GM19025 (cell line): ENCODE data around the gene CNIH2.
A peak's percentile ranks its signal among the peaks of the same experiment; 100 is the strongest.
"Not testable (repeated sequence)": the region's sequence is repeated elsewhere in the genome, so short reads cannot be mapped to it uniquely, and the experiment has no call there.

Source experiments
- ATAC-seq: cut with Tn5 transposase; IDR thresholded peaks from one replicate; pipeline ENCODE4 v1.9.1; 2021; ENCODE audit warnings: mild to moderate bottlenecking, low read depth, moderate library complexity; ENCODE audit not compliant: unreplicated experiment

Gene CNIH2

GRCh38 chr11:66275984-66276612, 1.9 kb upstream of the CNIH2 start:
- no peak for ATAC-seq

GRCh38 chr11:66276619-66277018, 1.4 kb upstream of the CNIH2 start:
- ATAC-seq, result not testable (repeated sequence)

DNA sequence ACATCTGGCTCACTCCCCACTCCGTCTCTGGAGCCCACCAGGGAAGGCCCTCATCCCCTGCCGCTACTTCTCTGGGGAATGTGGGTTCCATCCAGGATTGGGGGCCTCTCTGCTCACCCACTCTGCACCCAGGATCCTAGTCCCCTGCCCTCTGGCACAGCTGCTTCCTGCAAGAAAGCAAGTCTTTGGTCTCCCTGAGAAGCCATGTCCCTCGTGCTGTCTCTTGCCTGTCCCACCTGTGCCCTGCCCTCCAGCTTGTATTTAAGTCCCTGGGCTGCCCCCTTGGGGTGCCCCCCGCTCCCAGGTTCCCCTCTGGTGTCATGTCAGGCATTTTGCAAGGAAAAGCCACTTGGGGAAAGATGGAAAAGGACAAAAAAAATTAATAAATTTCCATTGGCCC, 911 bp upstream of the CNIH2 start:
- not testable (repeated sequence) for ATAC-seq

GRCh38 chr11:66278363-66279091, 552 bp downstream of the CNIH2 start:
- no peak for ATAC-seq

DNA sequence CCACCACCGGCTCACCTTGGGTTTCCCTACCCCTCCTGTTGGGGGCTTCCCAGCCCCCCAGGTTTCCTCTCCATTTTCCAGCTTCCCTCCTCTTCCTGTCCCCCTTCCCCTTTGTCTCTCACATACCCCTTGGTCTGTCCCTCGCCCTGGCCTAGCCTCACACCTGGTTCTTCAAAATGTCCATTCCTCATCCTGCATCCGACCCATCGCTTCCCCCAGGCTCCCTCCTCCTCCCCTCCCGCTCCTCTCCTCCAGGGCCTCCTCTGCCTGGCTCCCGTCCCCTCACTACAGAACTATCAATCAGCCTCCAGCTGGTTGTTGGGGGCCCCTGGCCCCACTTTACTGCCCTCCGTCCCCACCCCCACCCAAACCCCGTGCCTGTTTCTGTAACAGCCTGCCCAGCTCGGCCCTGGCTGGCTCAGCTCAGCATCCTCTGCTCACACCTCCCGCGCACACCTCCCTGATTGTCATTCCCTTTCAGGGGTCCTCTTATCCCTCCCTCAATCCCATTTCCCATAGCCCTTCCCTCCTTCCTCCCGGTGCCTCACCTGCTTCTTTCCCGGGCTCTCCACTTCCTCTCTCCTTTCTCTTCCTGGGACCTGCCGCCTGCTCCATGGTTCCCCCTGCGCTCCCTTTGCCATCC, 1.2 kb downstream of the CNIH2 start:
- no peak for ATAC-seq

GRCh38 chr11:66280428-66280827, 2.5 kb downstream of the CNIH2 start:
- ATAC-seq, result no peak

DNA sequence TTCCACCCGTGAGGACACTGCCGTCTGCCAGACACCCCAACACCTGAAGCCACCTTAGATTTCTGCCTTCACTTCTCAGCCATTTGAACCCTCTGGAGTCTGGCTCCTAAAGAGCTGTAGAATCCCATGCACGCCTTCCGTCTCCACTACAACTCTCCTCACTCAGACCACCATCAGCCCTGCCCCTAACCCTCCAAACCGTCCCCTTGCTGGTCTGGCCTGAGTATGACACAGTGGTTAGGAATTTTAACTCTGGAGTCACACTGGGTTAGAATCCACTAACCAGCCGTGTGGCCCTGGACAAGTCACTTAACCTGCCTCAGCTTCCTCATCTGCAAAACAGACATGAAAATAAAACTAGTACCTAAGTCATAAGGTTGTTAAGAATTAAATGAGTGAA, 3.0 kb downstream of the CNIH2 start:
- ATAC-seq, result no peak

DNA sequence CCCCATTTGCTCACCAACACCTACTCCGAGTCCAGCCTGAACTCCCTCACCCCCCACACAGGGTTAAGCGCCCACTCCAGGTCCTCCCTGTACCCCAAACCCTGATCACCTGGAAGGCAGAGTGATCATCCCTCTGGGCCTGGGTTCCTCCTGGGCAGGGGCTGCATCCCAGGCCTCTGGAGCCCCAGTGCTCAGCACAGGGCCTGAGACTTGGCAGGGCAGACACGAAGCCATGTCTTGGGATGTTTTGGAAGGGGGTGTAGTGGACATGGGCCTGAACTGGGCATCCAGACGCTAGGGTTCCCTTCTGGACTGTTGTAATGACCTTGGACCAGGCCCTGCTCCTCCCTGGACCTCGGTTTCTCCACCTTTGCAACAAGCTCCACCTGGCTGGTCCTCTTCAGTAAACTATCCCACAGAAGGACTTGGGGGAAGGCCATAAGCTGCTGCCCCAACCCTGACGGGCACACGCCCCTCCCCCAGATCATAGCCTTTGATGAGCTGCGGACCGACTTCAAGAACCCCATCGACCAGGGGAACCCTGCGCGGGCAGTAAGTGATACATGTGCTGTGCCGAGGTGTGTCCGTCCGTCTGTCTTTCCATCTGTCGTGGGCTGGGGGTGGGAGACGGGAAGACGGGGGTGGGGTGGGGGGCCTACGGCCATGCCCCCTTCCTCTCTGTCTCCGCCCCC, 3.9 kb downstream of the CNIH2 start:
- ATAC-seq, result no peak

DNA sequence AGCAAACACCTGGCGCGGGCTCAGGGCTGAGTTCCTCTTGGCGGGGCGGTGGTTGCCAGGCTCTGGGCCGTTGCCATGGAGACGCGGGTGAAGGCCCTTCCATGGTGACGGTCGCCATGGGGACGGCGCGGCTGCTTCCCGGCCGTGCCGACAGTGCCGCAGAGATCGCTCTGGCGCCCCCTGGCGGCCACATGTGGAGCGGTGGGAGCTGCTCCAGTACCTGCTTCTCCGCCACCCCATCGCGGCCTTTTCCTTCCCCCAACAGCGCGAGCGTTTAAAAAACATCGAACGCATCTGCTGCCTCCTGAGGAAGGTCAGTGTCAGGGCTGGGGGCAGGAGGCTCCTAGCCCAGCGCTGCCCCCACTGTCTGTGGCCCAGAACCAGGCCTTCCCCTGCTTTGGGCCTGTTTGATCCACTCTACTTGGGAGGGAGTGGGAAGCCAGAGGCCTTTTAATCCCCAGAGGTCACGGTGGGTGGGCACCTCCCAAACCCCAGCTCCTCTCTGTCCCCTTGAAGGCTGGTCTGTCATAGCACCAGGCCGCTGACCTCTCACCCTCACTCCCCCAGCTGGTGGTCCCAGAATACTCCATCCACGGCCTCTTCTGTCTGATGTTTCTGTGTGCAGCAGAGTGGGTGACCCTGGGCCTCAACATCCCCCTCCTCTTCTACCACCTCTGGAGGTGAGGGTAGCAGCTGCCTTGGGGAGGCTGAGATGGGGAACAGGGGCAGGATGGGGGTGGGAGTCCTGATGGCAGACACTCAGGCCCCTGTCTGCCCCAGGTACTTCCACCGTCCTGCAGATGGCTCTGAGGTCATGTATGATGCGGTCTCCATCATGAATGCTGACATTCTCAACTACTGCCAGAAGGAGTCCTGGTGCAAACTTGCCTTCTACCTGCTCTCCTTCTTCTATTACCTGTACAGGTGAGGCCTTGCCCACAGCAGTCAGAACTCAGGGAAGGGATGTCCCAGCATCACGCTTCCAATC, 4.8 kb downstream of the CNIH2 start:
- ATAC-seq, result peak; percentile 73

DNA sequence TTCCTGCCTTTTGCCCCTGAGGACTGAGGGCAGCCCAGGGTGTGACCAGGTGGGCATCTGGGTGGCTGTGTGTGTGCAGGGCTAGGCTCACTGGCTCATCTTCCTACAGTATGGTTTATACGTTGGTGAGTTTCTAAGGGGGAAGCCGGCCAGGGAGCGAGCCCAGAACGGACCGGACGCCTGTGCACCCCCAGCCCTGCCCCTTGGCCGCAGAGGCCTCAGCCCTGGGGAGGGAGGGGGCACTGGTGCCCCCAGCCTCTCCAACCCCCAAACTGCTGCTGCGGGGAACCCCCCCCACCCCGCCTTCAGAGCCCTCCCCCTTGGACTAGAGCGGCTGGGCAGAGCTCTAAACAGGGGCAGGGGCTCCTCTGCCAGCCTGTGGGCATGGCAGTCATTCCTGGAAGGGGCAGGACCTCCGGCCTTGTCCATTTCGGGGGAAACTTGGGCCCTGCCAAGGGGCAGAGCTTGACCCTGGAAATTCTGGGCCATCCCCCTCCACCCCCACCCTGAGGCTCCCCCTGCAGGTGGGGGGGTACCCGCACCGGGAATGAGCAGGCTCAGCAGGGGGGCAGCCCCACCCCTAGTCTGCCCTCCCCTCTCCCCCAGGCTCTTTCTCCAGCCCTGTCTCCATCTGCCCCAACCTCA, 5.6 kb downstream of the CNIH2 start:
- no peak for ATAC-seq

GRCh38 chr11:66284526-66285078, 6.6 kb downstream of the CNIH2 start:
- no peak for ATAC-seq

DNA sequence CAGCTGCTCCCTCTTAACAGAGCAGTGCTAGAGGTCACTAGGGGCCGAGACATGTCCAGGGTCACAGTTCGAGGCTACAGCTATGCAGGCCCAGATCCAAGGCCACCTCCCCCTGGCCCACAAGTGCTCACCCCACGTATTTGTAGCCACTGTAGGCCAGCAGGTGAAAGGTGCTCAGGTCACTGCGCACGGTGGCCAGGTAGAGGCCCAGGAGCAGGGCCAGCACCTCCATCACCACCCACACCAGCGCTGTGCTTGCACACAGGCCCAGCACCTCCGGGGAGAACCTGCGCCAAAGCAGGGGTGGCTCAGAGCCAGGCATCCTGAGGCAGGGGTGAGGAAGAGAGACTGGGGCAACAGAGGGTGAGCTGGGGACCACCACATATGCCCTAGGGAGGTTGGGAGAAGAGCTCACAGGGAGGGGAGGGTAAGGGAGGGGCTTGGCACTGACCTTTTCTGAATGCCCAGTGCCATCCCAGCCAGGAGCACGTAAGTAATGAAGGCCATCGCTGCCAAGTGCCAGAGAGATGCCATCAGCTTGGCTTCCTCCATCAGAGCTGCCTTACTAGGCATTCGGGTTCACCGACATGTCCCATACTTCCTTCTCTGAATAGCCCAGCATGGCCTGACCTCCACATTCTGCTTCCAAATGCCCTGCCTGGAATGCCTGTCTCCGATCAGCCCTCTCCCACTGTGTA, 7.4 kb downstream of the CNIH2 start:
- ATAC-seq, result no peak

DNA sequence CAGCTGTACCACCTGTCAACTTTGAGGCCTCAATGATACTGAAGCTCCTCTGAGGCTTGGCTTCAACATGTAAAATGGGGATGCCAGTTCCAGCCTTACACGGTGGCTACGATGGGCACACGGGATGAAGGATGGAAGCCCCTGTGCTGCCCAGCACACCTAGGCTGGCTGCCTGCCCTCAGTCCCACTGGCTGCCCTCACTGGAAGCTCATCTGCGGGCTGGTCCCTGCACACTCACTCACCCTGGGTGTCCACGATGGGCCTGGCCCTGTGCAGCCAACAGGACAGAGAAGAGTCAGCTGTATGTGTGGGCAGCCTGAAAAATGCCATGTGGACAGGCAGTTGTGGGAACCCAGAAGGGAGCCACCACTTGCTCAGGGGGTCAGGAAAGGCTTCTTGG, 8.7 kb downstream of the CNIH2 start:
- no peak for ATAC-seq

DNA sequence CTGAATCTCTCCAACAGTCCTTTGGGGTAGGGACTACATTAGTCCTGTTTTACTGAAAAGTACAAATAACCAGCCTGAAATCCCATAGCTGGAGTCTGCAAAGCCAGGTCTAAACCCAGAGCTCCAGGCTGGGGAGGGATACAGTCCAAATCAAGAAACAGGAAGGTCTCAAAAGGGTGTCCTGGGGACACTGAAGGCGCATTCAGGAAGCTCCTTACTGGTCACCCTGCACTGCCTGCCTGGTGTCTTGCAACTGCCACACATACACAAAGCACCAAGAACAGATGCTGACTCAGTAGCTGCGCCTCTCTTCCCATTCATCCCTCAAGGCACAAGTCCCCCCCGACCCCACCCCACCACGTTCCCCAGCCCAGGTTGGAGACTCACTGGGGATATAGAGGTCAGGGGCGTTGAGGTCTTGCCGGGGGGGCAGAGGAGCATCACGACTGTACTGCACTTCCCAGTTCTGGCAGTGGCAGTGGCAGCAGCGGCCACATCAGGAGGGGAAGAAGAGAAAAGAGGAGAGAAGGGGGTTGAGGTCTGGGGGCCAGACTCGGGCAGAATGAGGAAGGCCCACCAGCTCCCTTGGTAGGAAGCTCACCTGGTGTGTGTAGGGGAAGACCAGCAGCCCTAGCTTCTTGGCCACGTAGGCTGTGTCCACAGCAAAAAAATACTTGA, 9.4 kb downstream of the CNIH2 start:
- no peak for ATAC-seq

GRCh38 chr11:66287889-66288670, 10.1 kb downstream of the CNIH2 start:
- ATAC-seq, result no peak

DNA sequence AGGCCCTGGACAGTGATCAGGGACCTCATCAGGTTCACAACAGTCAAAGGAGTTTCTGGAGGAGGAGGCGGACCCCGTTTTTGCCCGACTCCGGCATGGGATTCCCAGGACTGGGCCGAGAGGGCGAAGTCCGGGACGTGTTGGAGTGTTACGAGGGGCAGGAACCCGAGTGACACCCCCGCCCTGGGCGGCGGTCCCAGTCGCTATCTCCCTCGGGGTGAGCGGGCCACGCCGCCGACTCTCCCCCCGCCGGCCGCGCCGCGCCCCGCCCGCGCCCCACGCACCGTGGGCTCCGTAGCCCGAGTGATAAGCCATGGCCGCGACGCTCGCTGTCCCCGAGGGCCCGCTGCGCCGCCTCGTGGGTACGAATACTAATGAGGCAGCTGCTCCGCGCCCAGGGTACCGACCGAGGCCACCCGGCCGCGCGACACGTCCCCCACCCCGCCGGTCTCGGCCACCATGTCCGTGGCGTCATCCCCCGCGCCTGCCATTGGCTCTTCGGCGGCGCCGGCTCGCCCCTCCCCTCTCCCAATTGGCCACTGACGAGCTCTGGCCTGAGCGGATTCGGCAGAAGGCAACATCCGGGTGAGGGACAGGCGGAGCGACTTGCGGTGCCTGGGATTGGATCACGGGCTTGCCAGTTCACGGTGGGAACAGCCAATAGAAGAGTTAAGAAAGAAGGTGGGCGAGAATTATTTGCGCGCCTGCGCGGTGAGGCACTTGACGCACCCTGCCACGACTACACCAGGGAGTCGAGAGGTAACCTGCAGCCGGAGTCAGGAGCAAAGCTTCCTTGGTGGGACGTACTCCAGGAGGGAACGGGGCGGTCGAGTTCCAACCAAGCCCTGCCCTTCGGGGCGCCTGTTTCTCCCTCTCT, 10.9 kb downstream of the CNIH2 start, which contains the start of gene YIF1A:
Gene YIF1A (minus strand): TSS at position 473 of the 877 bp plus-strand sequence. CDS start 158 bp downstream, at position 315.
- ATAC-seq, result peak; percentile 92
